LHCN-M2 (cell line): Measurements from ENCODE around the gene CELSR3. TPM values are rescaled to one million over a fixed set of nuclear protein-coding genes. Genes with fewer than 3 reads are reported as not detected.

ENCODE experiments used
- DNase-seq: peaks from one replicate; pipeline ENCODE4 v3.0.0-alpha.2; 2012; ENCODE audit warnings: low read depth
- total RNA-seq: library from RNA; depleted of rRNA; stranded (reverse); fragments of >200 nt; gene quantifications from 2 replicates; pipeline ENCODE4 v1.2.3, GENCODE V29; 2014

CELSR3 gene
- total RNA-seq, 1 experiment from 2014 or later, result 4.5 TPM

DNA sequence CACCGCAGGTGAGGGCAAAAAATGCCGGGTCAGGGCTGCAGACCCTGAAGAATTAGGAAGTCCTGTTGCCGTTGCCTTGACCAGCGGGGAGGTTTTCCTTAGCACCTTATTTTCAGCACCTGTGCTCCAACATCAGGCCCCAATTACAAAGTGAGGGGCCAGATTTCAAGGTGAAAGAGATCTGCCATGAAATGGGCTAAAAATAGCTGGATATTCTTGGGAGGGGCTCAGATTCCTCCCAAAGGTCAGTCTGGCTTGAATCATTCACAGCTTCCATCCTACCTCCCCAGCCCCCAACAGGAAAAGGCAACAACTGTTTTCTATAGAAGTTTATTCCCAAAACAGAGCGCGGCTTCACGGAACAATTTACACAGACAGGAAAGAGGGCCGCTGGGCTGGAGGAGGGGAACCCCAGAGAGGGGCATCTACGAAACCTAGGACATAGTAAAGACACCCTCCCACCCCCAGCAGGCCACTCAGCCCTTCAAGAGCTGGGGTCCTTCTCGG lies 26.5 kb downstream of the CELSR3 start:
- no peak for DNase-seq

DNA sequence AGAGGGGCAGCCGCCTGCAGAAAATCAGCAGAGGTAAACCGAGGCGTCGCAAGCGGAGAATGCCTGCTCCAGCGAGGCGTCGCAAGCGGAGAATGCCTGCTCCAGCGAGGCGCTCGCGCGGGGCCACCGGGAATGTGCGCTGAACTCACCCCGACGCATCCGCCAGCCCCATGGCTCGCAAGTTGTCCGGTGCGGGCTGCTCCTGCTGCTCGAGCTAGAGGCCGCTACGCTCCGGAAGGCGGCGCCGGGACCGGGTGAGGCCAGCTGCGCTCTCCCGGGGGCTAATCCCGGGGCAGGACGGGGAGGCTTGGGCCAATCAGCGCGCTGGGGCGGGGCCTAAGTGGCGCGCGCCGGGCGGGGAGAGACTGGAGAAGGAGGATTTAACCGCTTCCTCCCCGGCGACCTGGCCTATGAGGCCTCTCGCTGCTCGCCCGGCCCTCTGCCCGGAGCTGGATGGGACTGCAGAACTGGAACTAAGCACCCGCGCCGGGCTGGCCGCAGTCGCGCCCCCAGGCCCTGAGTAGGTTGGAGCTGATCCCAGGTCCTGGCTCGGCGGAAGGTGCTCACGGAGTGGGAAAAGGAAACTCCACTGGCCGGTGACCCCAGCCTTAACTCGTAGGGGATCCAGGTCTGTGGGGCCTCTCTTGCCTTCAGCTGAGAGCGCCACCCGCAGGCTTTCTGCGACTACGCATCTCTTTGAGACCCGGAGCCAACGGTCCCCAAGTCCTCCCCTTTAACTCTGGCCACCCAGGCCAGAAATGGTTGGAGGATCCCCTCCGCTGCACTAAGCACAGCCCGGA lies 27.3 kb downstream of the CELSR3 start, which contains the start of gene SLC26A6:
SLC26A6 (minus strand) TSS at position 240 of the 800 bp plus-strand sequence; CDS start at position 172, 68 bp downstream.
- peak; percentile 96 for DNase-seq

DNA sequence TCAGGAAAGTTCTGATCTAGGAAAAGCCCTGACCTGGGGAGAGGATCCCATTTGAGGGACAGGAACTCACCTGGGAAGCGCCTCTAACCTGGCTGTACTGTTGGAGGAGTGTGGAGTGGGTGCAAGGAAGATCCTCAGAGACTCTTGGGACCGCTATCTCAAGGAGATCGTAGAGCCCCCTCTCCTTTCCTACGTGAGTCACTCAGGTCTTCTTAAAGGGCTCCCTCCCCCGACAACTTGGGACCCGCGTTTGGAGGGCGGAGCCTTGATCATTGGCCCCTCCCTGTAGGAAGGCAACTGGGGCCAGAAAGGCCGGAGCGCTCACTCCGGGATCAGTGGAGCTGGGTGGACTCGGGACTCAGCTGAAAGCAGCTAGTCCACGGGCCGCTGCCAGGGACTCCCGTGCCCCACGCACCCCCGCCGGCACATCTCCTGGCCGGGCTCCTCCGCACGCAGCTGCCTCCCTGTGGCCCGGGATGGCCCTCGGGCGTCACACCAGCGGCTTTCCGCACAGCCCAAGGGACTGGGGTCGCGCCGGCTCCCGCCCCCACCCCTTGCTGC lies 27.9 kb downstream of the CELSR3 start:
- DNase-seq, result peak; percentile 56

DNA sequence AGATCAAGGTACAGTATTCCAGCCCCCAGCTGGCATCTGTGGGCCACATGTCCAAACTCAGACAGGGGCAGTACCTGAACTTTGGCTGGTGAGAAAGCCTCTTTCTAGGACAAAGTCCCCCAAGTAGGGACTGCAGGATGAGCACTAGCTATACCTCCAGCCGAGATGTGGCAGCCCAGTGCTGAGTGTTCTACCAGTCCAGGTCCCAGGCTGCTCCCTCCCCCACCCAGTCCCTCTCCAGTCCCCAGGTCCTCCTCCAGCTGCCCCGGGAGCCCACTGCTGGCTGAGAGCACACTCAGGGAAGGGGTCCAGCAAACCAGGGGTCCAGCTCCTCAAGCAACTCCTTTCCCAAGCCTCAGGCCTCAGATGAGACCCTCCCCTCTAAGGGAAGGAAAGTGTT lies 28.9 kb downstream of the CELSR3 start:
- DNase-seq, result no peak

DNA sequence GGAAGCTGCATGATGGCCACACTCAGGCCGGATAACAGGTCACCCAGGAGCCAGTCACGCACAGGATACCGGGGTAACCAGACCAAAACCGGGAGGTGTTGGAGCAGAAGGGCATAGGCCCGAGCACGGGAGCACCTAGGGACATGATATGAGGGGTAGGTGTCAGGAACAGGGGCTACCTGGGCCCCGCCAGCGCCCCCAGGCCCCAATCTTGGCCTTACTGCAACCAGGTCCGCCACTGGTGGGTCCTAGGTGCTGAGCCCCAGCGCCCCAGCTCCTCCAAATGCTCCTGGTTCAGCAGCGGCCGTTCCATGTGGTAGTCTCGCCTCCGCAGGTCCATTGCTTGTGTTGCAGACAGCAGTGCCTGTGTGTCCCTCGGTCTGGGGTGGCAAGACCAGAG lies 29.4 kb downstream of the CELSR3 start:
- DNase-seq, result no peak

DNA sequence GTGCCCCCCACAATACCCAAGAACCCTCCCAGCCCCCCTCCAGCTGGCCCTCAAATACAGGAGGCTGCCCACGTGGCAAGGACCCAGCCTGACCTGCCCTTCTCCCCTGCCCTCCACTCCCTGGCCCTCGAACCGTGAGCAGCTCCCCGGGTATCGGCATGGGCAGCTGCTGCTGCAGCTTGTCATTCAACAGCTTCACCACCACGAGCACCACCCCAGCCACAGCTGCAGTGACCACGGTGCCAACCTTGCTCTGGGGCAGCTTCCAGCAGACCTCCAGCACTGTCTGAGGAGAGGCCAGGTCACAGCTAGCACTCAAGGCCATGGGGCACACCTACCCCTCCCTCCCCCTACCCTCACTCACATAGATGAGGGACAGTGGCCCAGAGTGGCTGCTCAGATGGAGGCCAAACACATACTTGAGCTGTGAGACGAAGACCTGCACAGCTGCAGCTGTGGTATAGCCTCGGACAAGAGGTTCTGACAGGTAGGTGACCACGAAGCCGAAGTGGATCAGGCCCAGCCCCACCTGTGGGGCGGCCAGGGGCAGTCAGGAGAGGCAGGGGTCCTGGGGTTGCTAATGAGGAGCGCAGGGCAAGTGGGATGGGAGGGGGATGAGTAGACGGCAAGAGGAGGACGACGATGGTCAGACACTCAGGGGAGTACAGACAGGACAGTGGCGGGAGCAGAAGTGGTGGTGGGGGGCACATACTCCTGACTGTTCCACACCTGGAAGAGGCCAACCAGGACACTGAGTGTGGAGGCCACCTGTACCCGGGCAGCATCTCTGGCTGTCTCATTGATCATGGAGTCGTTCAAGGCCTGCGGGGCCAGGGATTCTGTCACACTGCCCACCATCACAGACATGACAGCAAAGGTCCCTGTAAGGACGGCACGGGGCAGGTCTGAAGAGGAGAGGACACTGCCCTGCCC lies 30.9 kb downstream of the CELSR3 start:
- DNase-seq, result peak; percentile 39

DNA sequence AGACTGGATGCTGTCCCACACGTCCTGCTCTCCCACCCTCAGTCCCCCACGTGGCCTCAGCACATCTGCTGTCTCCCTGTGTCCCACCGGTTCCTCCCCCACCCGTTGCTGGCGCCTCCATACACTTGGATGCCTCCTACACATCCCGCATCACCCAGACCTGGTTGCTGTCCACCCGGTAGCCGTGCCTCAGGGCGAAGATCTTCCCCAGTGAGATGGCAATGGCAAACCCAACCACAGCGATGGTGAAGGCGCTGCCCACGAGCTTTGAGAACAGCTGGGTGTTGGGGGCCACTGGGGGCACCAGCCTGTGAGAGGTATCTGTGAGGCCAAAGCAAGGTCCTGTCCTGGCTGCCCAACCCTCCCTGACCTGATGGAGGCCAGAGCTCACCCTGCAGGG lies 31.9 kb downstream of the CELSR3 start:
- no peak for DNase-seq

DNA sequence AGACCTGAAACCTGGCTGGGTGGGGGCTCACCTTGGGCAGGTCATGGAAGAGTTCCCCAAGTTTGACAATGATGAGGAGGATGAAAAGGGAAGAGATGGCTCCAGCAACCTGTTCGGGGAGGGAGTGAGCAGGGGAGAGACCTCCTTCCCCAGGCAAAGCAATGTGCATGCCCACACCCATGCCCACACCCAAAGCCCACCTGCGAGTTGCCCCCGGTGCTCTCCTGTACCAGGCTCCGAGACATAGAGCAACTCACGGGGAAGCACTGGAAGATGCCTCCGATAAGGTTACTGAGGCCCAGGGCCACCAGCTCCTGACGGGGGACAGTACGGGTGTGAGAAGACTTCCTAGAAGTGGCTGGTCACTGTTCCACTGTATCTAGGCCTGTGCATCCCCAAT lies 32.3 kb downstream of the CELSR3 start:
- no peak for DNase-seq

DNA sequence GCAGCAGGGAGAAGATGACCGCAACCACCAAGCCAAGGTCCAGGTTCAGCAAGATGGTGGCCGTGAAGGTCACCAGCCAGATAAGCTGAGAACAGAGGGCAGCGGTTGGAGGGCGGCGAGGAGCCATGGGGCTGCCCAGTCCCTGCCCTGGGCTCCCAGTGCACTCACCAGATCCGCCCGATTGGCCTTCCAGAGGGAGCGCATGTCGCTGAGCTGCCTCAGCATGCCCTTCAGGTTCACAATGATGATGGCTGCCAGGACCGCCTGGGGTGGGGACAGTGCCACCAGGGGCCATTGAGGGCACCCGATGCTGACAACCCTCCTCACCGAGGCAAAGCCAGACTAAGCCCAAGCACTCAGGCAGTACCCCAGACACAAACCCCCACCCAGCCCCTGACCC lies 32.8 kb downstream of the CELSR3 start:
- DNase-seq, result no peak

DNA sequence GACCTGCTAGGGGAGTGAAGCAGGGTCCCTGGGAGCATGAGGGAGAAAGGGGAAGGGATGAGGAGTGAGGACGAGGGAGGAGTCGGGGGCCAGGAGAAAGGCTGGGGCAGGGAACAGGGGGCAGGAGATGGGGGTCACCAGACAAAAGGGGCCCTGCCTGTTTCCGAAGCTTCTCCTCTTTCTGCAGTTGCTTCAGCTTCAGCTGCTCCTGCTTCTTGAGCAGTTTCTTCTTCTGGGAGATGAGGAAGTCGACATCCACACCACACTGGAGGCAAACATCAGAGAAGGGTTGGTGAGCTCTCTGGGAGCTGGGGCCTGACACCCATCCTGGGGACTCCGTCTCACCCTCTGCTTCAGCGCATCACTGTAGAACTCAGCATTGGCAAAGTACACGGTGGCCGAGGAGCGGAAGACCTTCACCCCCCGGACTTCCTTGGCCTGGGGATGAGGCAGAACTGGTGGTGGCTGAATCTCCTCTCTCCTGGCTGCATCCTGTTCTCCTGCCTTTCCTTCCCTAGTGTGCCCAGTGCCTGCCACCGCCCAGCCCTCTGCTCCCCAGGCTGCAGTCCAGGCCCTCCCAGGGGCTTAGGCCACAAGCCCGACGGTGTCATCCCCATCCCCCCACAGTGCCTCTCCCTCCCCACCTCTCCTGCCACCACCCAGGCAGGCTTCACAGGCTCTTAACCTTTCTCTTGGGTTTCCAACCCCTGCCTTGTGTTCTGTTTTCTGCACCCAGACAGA lies 34.2 kb downstream of the CELSR3 start:
- no peak for DNase-seq

DNA sequence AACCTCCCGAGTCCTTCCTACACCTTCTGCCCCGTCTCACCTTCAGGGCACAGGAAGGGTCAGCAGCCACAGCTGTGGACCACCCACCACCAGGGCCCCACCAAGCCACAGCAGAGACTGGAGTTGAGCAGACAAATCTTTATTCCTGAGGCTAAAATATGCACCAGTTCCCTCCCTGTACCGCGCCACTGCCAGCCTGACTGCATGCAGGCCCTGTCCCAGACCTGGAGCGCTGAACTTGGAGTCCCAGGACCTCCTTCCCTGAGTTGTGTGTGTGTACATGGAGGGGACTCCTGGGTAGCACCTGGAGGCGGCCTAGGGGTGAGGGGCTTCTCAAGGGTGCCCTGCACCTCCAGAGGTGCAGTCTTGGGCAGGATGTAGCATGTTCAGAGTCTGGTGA lies 37.1 kb downstream of the CELSR3 start:
- DNase-seq, result no peak

DNA sequence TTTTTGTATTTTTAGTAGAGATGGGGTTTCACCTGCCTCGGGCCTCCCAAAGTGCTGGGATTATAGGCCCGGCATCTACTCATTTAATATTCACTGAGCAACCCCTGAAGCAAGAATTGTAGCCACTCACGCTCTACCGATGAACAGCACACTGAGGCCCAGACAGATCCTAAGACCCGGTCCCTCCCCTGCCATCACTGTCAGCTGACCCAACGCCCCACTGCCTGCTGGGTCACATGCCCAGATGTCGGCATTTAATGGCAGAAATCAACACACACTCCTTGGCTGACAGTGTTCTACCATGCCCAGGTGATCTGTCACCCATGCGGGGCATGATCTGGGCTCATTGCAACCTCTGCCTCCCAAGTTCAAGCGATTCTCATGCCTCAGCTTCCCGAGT lies 37.9 kb downstream of the CELSR3 start:
- no peak for DNase-seq

DNA sequence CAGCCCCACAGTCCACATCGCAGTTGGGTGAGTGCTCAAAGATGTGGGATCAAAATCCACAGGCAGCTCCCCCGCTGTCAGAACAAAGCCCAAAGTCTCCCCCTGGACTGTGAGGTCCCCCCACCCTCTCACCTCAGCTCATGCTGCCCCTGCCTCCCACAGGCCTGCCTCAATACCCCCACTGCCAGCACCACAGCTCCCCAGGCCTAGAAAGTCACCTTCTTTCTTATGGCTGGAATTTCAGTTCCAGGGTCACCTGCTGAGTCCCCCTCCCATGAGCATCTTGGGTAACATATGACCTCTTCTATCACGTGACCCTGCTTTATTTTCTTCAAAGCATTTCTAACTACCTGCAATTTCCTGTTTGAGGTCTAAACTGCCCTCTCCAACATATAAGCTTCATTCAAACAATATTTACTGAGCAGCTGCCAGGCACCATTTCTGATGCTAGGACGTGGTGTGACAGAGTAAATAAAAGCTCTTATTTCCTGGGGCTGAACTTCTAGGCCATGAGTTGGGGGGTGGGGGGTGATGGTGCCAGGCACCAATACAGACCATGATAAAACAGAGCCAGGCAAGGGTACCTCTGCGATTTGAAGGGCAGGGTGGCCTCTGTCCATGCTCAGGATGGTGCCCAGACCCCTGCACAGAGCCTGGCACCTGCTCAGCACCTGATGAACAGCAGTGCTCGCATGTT lies 38.7 kb downstream of the CELSR3 start:
- DNase-seq, result no peak

DNA sequence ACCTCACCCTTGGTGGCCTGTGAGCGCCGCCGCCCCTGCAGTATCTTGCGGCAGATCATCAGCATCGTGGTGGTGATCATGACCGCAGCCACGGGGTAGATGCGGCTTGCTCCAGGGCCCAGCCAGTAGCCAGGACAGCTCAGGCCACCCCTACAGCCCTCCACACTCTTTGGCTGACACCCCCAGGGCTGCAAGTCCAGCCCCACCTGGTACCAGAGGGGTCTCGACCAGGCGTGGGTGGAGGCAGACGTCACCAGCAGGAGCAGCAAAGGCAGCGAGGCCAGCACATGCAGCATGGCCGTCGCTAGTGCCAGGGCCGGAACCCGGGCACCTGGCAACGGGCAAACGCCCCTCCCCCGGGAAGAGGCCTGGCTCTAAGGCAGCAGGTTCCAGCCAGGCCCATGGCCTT lies 41.2 kb downstream of the CELSR3 start, which contains the start of gene TMEM89:
TMEM89 (minus strand) TSS at position 309 of the 409 bp plus-strand sequence; CDS start at position 296, 13 bp downstream.
- DNase-seq, result no peak

DNA sequence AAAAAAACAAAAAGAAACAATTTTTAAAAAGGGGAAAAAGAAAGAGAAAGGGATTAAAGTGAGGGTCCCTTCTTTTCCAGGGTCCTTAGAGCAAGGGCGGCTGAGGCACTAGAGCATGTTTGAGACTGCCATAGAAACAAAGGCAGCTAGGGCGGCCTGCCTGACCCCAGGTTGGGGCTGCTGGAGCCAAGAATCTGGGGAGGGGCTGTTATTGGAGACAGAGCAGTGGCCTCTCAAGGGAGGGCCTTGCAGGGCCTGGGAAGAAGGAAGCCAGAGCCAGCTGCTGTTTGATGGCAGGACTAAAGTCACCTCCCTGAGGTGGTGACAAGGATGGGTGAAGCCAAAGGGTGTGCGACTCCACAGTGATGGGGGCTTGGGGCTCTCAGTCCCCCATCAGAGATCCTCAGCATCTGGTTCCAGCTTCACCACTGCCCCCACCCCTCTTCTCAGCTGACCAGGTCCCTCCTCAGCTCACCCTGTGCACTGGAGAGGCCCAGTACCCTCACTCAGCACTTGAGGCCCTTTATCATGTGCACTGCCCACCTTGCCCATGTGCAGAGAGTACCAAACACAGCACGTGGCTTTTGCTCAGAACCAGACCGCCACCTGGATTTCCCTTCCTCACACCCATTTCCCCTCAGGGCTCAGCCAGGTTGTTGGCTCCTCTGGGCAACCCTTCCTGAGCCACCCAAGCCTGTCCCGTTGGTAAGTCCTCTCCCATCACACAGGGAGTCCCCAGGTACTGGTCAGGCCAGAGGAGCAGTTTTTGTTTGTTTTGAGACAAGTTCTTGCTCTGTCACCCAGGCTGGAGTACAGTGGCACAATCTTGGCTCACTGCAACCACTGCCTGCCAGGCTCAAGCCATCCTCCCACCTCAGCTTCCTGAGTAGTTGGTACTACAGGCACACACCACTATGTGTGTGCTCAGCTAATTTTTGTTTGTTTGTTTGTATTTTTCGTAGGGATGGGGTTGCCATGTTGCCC lies 42.9 kb downstream of the CELSR3 start:
- DNase-seq, result no peak

DNA sequence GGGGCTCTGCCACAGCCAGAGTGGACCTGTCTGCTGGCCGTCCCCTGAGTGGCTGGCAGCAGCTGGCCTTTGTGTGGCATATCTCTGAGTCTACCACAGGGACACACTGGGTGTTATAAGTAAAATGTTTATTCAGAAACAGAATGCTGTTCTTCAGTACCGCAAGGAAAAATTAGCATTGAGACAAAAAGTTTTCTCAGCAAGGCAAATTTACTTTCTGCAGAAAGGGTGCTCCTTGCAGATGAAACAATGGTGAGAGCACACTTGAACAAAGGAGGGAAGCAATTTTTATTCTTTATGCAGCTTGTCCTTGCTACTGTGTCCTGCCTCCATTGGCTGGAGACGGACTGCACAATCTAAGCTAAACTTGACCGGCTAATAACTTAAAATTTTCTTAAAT lies 45.1 kb downstream of the CELSR3 start:
- DNase-seq, result no peak

DNA sequence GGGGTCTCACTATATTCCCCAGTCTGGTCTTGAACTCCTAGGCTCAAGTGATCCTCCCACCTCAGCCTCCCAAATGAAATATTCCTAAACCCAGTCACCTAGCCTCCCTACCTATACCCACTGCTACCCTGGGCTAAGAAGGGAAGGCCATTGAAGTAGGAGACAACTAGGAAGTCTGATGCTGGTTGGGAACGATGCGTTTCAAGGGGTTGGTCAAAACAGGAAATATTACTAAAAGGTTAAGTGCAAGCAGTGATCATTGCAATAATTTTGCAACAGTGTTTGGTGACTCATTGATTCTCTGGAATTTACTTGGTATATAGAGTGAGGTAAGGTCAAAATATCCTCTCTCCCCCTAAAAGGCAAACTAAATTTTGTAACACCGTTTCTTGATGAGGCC lies 48.6 kb downstream of the CELSR3 start:
- peak; percentile 52 for DNase-seq

DNA sequence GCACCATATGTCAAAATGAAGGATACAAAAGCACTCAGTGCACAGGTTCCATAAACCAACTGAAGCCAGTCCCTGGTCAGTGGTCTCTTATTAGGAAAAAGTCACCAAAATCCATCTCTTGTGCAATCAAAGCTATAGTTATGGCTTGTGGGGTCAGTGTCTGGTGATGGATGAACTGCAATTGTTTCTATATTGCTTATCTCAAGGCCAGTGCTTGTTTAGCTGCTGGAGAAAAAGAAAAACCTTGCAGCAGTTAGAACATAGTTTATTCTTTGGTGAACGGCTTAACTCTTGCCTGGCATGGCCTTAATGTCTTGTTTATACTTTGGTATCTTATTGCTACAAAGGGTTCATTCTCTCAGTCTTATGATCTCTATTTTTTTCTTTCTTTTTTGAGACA lies 50.4 kb downstream of the CELSR3 start:
- no peak for DNase-seq
